GM20000 (cell line): Measurements from ENCODE around the gene ASPHD2.
A peak's percentile ranks its signal among the peaks of the same experiment; 100 is the strongest.

Experiments
- DNase-seq: peaks from one replicate; pipeline ENCODE4 v3.0.0; 2012; ENCODE audit warnings: low spot score
- TF ChIP-seq, protein P1 (sequence below): IDR thresholded peaks from 2 replicates; pipeline ENCODE4 v1.5.1; 2012; ENCODE audit warnings: mild to moderate bottlenecking, control low read depth; ENCODE audit errors: extremely low read depth, missing control alignments

Gene ASPHD2, protein sequence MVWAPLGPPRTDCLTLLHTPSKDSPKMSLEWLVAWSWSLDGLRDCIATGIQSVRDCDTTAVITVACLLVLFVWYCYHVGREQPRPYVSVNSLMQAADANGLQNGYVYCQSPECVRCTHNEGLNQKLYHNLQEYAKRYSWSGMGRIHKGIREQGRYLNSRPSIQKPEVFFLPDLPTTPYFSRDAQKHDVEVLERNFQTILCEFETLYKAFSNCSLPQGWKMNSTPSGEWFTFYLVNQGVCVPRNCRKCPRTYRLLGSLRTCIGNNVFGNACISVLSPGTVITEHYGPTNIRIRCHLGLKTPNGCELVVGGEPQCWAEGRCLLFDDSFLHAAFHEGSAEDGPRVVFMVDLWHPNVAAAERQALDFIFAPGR

DNA sequence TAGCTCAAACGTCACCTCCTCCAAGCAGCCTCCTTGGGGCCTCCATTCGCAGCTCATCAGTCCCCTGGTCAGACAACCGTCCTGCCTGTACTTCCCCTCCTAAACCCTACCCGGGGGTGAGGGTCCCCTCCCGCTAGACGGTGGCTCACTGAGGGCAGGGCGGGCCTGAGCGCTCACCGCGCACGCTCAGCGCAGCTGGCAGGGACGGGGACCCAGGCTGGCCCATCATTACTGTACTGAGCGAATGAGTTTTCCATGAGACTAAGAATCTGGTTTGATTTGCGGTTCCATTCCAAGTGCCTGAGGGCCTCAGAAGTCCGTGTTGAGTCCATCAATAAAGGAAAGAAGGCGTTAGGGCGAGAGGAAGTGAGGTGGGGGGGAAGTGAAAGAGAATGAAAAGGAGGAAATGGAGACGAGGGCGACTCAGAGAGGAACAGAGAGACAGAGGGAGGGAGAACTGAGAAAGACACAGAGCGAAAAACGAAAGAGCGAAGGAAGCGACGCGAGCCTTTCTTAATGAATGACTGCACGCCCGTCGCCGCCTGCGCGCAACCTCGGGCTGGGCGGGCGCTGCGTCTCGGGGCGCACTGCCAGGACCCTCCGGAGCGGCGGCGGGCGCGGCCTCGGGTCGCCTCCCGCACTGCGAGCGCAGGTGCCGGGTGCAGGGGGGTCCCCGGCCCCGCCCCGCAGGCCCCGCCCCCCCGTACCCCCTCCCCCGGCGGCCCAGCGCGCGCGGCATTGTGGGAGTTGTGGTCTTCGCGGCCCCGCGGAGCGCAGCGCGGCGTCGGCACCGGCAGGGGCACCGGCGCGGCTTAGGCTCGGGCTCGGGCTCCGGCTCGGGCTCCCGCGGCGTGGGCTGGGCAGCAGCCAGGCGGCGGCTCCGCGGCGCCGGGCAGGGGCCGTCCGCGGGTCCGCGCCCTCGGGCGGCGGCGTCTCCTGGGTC, at the start of gene ASPHD2:
ASPHD2 (plus strand) TSS at position 746 of the 943 bp plus-strand sequence. CDS start 4,356 bp downstream, outside the sequence.
- TF ChIP-seq, protein P1, sequence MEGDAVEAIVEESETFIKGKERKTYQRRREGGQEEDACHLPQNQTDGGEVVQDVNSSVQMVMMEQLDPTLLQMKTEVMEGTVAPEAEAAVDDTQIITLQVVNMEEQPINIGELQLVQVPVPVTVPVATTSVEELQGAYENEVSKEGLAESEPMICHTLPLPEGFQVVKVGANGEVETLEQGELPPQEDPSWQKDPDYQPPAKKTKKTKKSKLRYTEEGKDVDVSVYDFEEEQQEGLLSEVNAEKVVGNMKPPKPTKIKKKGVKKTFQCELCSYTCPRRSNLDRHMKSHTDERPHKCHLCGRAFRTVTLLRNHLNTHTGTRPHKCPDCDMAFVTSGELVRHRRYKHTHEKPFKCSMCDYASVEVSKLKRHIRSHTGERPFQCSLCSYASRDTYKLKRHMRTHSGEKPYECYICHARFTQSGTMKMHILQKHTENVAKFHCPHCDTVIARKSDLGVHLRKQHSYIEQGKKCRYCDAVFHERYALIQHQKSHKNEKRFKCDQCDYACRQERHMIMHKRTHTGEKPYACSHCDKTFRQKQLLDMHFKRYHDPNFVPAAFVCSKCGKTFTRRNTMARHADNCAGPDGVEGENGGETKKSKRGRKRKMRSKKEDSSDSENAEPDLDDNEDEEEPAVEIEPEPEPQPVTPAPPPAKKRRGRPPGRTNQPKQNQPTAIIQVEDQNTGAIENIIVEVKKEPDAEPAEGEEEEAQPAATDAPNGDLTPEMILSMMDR = no peak
- peak; percentile 93 for DNase-seq

DNA sequence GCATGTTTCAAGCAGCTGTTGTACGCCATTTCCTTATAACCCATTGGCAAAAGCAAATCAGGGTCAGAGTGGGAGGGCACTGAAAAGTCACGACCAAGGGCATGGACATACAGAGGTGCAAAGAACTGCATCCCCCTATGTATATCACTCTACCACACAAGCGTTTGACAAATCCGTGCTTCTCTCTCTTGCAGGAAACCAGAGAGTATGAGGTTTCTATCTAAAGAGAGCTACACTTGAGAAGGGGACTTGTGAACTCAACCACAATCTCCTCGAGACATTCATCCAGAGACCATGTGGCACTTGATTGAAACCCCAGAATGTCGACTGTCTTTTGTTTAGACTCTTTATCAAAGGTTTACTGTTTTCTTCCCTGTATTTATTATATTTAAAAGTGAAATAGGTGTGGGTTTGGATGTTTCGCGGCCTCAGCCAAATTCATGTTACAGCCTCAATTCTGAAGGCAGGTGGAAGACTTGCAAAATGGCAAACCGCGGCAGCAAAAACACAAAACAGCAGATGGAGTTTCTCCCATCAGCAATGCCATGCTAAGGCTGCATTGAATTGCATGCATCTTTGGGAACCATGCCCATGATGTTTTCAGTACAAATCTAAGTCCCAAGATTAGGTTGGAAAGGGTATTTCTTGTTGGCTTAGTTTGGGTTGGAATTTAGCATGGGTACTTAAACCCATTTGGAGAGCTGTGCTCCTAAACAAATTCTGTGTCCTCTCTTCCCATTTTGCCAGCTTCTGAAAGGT, 48.8 kb upstream of the ASPHD2 start:
- no peak for DNase-seq
- TF ChIP-seq, protein P1 = no peak

DNA sequence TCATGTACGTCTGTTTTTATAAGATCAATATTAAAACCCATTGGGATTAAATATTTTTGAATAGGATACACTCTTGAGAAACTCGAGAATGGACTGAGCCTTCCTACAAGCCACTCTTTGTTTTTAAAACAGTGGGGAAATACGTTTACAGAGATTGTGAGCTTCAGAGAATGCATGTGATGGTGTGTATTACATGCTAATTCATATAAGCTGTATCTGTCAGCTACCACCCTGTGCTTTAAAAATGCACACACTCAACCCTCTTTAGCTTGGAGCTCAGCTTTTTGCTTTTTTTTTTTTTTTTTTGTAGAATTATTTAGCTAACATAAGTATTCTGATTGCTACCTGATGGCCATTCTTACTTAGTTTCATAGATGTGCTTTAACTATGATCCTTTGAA, 46.3 kb upstream of the ASPHD2 start:
- DNase-seq = no peak
- TF ChIP-seq, protein P1 = no peak

DNA sequence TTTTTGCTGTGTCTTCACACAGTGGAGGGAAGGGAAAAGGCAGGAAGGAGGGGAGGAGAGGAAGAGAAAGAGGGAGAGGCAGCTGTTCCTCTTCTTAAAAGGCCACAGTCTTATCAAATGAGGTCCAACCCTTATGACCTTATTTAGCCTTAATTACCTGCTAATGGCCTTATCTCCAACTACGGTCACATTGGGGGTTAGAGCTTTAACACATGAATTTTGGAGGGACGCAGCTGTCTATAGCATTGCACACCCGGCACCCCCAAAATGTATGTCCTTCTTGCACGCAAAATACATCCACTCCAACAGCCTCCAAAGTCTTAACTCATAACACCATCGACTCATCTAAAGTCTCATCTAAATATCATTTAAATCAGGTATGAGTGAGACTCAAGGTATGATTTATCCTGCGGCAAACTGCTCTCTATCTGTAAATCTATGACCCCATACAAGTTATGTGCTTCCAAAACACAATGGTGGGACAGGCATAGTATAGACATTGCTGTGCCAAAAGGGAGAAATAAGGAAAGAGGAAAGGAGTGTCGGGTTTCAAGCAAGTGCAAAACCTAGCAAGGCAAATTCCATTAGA, 45.0 kb upstream of the ASPHD2 start:
- DNase-seq = no peak
- TF ChIP-seq, protein P1 = no peak

DNA sequence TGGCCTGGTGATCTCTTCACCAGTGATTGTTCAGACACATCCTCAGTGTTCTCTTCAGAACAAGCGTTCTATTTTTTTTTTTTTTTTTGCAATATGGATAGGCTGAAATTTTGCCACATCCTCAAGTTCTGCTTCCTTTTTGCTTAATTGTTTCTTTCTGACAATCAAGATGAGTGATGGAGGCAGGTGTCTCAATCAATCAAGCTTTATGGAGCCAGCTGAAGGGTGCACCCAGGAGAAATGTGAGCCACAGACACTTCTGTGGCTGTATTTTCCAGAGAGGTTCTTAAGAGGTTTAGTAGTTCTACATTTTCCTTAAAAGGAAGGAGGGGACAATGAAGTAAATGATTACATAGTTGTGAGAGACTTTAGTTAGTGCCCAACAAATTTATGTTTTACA, 43.9 kb upstream of the ASPHD2 start:
- TF ChIP-seq, protein P1 = no peak
- DNase-seq = no peak

DNA sequence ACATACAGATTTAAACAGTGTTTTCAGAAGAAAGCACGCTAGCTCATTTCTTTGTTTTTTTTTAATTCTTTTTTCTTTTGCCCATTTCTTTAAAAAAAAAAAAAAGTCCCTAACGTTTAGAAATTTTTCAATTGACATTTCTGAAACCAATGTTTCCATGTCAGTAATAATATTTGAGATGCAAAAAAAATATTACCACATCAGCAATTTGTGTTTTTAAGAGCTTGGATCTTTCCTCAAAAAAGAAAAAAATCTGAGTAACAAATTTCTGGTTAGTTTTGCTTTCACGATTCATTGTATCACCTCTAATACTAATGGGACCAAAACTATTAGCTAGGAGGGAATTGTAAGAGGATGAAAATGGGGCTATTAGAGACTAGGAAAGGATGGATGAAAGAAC, 39.9 kb upstream of the ASPHD2 start:
- no peak for DNase-seq
- TF ChIP-seq, protein P1 = no peak
